HG03064 (cell line): Measurements from ENCODE around the gene SLC35B4.

Source experiments
- ATAC-seq: cut with Tn5 transposase; IDR thresholded peaks from one replicate; pipeline ENCODE4 v1.9.1; 2021; ENCODE audit warnings: low read depth; ENCODE audit not compliant: unreplicated experiment

SLC35B4 gene

DNA sequence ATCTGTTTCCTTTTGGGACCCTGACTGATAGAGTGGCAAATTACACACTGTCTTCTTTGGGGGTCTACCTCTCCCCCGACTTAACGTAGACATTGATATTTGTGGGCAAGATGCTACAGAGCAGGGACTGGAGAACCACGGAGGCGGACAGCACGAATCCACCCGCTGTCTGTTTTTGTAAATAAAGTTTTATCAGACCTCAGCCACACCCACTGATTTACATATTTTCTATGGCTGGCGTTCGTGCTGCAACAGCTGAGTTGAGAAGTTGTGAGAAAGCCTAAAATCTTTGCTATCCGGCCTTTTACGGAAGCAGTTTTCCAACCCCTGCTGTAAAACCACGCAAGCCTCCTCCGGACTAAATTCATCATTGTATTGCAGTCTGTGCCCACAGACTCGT is 17.2 kb upstream of the SLC35B4 start:
- ATAC-seq: no peak

DNA sequence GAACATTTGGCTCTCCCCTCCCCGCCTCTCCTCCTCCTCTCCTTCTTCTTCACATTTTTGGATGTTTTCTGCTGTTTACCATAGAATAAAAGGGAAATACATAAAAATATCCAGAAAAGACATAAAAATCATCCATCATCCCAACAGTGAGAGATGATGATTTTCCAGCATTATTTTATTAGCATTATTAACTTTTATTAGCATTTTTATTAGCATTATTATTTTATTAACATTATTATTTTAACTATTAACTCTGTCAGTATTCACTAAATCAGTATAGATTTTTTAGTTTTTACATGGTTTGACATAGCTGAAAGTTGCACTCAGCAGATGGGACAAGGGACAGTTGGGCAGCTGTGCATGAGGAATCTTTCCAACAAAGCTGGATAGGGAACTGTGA is 16.2 kb upstream of the SLC35B4 start:
- ATAC-seq: no peak

DNA sequence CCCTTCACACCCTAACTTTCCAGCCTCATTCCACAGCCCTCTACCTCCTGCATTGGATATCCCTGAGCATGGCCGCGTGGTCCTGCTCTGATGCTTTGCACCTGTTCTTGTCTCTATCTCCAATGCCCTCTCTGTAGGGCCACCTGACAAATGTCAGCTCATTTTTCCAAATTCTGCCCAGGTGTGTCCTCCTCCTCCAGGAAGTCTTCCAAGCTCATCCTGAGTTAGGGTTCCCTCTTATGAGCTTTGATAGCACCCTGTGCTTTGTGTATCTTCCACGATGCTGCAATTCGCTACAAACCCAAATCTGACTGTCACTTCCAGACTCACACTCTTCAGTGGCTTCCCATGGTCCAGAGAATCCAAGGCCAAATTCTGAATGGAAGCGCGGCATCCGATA is 14.7 kb upstream of the SLC35B4 start:
- no peak for ATAC-seq

DNA sequence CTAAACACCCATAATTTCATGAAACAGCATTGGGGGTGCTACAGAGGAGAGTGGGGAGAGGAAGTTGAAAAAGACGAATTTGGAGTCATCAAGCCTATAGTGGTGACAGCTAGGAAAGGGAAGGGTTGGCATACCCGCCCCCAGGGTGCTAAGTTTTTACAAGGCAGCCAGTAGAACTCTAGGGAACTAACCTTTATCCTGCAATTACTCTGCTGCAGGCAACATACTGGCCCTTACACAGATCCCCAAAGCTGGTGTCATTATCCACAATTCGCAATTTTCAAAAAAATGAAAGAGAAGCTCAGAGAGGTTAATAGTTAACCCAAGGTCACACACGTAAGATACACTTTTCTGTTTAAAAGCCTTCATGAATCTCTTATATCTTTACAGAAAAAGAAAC is 14.2 kb upstream of the SLC35B4 start:
- ATAC-seq: no peak

DNA sequence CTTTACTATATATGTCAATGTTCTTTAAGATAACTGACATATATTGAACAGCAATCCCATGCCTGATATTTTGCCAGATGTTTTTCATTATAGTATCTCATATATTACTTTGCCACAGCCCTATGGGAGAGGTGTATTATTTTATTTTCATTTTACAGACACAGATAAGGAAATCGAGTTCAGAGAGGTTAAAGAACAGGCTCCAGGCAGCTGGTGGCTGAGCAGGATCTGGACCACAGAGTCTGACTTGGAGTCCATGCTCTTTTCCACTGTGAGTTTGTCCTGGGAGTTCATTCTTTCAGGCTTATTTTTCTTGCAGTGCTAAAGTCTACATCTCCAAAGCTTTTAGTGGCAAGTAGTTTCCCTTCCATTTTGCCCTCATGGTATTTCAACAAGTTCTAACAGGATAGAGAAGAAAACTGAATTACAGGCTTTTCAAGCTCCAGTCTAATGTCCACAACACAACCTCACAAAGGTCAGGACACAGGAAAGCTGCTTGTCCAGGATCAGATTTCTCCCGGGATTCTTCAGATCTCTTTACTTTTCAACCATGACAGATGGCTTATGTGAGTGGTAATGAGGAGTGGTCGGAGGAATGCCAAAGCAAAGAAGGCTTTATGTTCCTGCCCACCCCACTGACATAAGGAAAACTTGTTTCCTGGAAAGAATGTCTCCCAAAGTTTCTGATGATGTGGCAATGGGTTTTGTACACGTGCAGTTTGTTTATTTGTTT is 13.1 kb upstream of the SLC35B4 start:
- ATAC-seq: no peak

DNA sequence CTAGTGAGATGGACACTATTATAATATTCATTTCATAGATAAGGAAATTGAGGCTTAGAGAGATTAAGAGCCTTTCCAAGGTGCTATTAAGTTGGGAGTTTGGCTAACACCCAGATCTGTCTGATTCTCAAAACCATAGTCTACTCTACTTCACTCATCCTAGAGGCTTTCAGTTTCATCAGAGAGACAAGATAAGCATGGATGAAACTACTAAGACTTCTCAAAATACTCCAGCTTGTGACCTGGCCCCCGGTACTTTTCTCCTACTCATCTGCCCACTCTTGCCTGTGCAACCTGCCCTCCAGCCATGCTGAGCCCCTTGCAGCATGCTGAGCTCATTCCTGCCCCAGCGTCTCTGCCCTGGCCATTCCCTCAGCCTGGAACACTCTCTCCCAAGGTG is 12.2 kb upstream of the SLC35B4 start:
- ATAC-seq: no peak

DNA sequence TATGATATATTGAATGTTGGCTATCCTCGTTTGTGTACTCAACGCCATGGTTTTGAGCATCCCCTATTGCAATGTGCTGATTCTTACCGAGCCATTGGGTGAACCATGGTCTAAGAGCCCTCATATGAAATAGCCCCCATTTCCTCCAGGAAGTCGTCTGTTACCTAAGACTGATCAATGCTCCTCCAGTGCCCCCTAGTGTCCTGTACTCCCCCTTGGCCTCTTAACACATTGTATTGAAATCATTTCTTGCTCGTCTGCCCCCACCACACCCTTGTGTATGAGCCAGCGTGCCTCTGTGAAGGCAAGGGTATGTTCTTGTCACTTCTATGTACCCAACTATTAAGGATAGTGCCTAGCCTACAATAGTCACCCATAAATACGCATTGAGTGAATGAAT is 11.2 kb upstream of the SLC35B4 start:
- ATAC-seq: peak; percentile 79

DNA sequence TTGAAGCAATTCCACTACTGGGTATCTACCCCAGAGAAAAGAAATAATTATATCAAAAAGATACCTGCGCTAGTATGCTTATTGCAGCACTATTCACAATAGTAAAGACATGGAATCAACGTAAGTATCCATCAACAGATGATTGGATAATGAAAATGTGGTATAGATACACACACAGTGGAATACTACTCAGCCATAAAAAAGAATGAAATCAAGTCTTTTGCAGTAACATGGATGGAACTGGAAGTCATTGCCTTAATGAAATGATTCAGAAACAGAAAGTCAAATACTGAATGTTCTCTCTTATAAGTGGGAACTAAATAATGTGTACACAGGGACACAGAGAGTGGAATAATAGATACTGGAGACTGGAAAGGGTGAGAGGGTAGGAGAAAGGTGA is 7.4 kb upstream of the SLC35B4 start:
- ATAC-seq: no peak

DNA sequence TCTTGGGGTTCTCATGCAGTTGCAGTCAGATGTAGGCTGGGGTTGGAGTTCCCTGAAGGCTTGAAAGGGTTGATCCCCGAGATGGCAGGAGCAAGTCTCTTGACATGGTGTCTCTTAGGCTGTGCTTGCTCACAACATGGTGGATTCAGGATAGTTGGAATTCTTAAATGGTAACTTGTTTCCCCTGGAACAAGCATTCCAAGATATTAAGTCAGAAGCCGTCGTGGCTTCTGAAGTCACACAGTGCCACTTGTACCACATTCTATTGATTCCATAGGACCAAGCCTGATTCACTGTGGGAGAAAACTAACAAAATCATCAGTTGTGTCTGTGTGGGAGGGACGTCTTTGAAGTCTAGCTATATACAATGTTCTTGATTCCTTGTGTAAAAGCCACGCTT is 3.5 kb upstream of the SLC35B4 start:
- ATAC-seq: no peak

DNA sequence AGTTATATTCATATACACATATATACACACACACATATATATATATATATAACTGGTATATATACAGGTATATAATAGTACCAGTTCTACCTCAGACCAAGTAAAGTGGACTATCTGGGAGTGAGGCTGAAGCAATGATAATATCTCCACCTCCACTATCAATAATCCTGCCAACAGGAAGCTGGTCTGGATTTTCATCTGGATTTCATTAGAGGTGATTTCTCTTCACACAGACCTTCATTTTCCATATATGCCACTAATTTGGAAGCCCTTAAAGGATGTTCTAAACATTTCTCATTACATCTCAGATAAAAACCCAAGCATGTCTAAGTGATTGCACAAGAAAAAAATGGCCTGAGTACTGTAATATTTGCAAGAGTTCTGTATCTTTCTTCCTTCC is 1.7 kb upstream of the SLC35B4 start:
- ATAC-seq: no peak

DNA sequence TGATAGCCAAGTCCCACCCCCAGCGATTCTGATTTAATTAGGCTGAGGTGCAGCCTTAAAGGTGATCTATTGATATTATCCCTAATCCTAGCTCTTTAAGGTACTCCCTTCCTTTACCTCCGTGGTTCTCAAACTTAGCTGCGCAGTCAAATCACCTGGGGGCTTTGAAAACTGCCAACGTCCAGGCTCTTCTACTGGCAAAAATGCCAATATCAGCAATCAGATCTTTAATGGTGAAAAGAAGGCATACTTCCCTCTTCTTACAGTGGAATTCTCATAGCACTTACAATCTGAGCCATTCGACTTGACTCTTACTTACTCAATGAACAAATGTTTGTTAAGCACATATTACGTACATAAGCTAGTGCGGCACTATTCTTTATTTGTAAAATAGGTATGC is 704 bp upstream of the SLC35B4 start:
- no peak for ATAC-seq

DNA sequence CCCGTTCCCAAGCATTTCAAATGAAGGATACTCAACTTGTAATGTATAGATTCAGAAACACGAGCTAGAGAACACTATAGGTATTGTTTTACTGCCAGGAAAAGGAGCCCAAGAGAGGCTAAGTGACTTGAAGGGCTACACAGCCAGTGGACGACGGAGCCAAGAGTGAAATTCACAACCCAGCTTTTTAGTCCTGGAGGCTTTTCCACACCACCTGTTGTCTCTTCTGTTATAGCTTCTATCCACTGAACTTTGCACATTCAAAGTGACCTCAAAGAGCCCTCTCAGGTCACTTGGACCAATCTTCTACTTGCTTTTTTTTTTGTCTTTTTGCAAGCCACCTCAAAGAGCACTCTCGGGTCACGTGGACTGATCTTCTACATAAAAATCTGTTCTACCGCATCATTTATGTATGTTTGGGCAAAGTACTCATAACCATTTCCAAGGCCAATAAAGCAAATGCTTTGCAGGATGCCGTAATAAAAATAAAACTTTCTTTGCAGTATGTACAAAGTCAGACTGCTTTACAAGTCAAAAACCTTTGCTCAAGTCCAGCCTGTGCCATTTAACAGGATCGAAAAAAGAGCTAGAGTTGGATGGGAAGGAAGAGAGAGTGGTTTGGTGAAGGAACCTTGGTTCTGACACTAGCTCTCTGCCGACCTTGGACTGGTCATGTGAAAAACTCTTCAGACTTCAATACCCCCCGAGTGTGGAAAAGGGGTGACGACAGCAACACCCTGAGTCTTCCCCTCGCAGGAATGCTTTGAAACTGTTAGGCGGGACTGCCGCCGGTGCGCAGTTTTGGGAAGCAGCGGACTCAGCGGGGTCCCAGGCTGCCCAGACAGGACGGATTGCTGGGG is 821 bp downstream of the SLC35B4 start:
- no peak for ATAC-seq

DNA sequence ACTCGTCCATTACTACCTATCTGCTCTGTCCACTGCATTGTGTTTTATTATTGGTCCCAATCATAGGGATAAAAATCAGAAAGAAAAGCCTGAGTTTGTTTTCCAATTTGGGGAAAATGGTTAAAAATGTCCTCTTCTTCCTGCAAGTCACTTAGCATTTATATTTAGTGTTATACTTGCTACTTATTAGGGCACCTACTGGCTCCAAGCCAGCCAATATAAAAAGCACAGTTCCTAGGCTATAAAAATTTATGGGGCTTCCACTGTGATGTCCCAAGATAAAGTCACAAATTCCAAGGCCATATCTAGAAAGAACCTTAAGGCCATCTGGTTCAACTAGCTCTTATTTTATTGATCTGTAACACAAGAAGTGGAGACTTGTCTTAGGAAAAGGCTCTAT is 3.2 kb downstream of the SLC35B4 start:
- no peak for ATAC-seq

DNA sequence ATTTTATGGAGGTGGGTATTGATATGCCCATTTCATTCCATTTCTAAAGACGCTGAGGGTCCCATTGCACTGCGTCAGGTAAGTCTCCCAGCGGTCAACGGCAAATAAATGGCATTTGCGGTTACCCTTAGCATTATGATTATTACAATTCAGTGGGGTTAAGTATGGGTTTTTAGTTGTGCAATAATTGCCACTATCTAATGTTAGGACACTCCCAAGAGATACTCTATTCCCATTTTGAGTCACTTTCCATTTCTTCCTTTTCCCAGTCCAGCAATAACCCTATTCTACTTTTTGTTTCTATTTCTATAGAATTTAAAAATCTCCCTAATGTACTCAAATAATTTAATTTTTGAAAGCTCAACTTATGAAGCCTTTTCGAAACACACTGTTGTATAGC is 4.0 kb downstream of the SLC35B4 start:
- no peak for ATAC-seq

DNA sequence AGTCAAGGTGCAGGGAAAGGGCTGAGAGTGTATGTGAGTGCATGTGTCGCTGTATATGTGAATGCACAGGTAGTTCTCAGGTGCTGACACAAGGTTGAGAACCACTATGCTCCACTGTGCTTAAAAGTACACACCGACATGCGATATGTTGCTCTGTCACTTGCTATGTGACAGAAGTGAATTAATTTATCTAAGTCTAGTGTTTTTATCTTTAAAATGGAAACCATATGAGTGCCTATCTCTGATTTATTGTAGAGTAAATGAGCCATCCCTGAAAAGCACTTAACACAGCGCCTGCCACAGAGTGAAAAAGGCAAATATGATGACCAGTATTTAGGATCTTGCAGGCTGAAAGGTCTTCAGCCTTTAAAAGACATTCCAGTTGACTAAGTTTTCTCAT is 4.9 kb downstream of the SLC35B4 start:
- no peak for ATAC-seq

DNA sequence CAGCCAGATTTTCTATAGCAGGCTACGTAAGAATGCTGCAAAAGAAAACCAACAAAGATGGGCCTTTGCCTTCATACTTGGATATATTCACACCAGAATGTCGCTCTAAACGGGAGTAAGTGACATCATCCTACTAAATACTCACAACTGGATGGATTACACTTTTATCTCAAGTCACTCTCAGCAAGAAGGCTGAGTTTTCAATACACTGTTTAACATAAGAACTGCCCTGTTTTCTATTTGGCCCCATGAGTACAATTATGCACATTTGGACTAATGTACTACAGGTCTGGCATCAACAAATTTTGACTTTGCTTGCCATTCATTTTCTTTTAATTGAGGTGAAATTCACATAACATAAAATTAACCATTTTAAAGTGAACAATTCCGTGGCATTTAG is 8.2 kb downstream of the SLC35B4 start:
- ATAC-seq: no peak

DNA sequence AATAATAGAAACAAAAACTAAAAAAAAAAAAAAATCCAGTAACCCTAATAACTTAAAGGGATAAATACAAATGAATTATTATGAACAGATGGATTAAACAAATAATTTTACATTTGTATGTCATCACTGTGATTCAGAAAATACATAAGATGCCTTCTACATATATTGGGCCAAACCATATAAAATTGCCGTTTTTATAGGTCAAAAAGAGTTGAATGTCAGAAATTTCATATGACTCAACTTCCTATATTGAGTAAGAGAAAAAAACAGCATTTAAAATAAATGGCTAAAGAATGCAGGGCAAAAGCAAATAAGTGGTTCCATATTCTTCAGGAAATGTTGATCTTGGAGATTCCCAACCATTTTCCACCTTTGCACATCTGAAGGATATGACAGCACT is 9.4 kb downstream of the SLC35B4 start:
- no peak for ATAC-seq

DNA sequence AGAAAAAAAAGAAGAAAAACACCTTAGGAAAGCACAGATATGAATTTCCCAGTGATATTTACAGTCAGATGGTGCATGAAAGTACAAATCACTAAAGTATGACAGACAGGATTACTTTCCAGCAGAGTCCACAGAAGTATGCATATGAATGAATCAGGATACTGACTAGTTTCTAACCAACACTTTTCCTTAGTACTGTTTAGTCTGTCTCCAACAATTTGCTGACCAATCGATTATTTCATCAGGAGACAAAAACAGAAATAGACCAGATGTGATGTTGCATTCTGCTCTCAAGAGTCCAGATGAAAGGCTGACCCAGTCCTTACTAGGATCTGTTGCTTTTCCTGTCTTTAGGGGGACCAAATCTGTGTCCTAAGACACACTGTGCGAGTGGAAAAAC is 14.6 kb downstream of the SLC35B4 start:
- ATAC-seq: no peak

DNA sequence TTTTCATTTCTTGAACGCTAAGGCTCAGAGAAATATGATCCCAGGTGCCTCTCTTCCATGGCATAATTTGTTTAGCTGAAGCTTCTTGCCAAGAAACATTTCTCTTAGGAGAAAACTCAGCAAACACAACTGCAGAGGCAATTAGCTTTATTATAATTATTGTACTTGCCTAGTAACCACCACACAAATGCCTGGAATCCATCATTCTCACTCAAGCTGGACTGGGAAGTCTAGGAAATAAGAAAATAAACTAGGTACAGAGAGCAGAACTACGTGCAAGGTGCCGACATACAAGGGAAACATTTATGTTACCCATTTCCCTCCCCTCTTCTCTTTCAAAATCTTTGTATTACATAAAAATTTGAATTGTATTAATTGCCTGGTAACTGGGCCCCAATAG is 15.1 kb downstream of the SLC35B4 start:
- no peak for ATAC-seq

DNA sequence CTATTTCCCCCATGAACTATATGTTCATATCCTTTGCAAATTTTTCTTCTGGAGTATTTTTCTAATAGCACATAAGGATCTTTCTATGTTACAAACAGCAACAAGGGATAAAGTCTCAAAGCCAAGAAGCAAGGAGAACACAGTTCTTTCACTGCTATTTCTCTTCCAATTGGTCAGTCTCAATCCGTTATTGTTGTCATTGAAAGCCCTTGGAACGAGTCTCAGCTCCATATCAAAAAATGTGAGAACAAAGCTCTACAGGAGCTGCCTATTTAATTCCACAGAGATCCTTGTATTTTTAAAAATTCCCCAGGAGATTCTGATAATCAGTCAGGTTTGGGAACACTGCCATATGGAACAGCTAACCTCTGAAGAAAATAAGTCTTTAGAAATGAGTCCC is 15.7 kb downstream of the SLC35B4 start:
- no peak for ATAC-seq

DNA sequence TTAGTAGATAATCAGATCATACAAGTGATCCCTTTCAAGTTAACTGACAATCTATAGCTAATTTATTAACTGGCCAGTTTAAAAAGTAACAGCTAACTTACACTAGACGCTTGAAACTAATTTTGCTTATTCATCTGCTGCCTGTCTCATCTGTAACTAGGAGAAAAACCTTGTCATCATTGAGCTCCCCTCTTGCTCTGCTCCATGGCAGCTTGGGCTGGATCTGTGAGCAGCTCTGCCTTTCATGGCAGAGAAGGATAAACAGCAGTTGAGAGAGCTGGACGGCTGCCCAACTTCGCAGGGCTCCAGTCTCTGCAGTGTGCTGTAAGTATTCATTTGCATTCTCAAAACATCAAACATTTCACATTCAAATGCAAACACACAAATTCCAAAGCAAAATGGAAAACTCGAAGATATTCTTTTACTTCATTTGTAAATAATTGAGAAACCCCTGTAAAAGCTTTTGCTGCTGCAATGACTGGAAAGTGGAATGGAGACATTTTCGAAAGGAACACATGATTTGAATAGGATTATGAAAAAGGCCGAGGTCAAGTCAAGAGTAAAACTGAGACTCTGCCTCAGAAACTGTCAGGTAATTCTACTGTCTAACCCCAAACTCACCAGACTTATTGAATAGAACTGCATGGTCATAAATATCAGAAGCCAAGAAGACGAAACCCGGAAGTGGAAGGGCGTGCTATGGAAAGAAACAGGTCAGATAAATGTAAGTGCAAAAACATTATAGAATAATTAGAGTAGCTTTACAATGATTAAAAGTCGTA is 17.6 kb downstream of the SLC35B4 start:
- no peak for ATAC-seq
